ENCODE data around the gene CDK14.

Gene CDK14

GRCh38 chr7:90982228-90982627 is 386.1 kb downstream of the CDK14 start:
- FAIRE-seq (no peak), DNase-seq (ENCODE audit: insufficient read length, low spot score) (no peak)

- DNase-seq (ENCODE audit: insufficient read length, low spot score) (no peak), FAIRE-seq (peak; percentile 44)
These were observed 388.6 kb downstream of the CDK14 start for GRCh38 chr7:90984692-90985091.

- DNase-seq (ENCODE audit: insufficient read length, low spot score) (no peak), FAIRE-seq (no peak)
These were observed 392.4 kb downstream of the CDK14 start for GRCh38 chr7:90988516-90988915.

- FAIRE-seq = no peak
These were observed 393.1 kb downstream of the CDK14 start for GRCh38 chr7:90988996-90989765.

GRCh38 chr7:90994121-90994520 is 398.0 kb downstream of the CDK14 start:
- DNase-seq (ENCODE audit: insufficient read length, low spot score) (no peak), FAIRE-seq (no peak)

More at GRCh38 chr7:90988996-90989765, 393.1 kb downstream of the CDK14 start:
- no peak for DNase-seq (ENCODE audit: insufficient read length, low spot score)

GRCh38 chr7:90994601-90995000 is 398.5 kb downstream of the CDK14 start:
- FAIRE-seq = no peak
- DNase-seq (ENCODE audit: insufficient read length, low spot score) = no peak

- FAIRE-seq (no peak), DNase-seq (ENCODE audit: insufficient read length, low spot score) (no peak)
These were observed 399.9 kb downstream of the CDK14 start for GRCh38 chr7:90995996-90996395.

GRCh38 chr7:90999989-91000979 is 404.2 kb downstream of the CDK14 start:
- DNase-seq (ENCODE audit: insufficient read length, low spot score) = no peak
- no peak for FAIRE-seq

GRCh38 chr7:91005024-91005423 is 408.9 kb downstream of the CDK14 start:
- DNase-seq (ENCODE audit: insufficient read length, low spot score) (no peak), FAIRE-seq (no peak)

GRCh38 chr7:91005841-91006240 is 409.7 kb downstream of the CDK14 start:
- DNase-seq (ENCODE audit: insufficient read length, low spot score) (no peak), FAIRE-seq (no peak)

- DNase-seq (ENCODE audit: insufficient read length, low spot score) = no peak
- FAIRE-seq = no peak
These were observed 411.2 kb downstream of the CDK14 start for GRCh38 chr7:91007371-91007770.

GRCh38 chr7:91013078-91013477 is 417.0 kb downstream of the CDK14 start:
- no peak for DNase-seq (ENCODE audit: insufficient read length, low spot score)
- FAIRE-seq = peak; percentile 62

GRCh38 chr7:91019686-91020385 is 423.7 kb downstream of the CDK14 start:
- DNase-seq (ENCODE audit: insufficient read length, low spot score) = no peak
- FAIRE-seq = no peak

GRCh38 chr7:91020636-91021385 is 424.7 kb downstream of the CDK14 start:
- DNase-seq (ENCODE audit: insufficient read length, low spot score) (no peak), FAIRE-seq (no peak)

- FAIRE-seq = no peak
- DNase-seq (ENCODE audit: insufficient read length, low spot score) = no peak
These were observed 425.8 kb downstream of the CDK14 start for GRCh38 chr7:91021956-91022355.

- DNase-seq (ENCODE audit: insufficient read length, low spot score) = no peak
- no peak for FAIRE-seq
These were observed 429.8 kb downstream of the CDK14 start for GRCh38 chr7:91025906-91026390.

- DNase-seq (ENCODE audit: insufficient read length, low spot score) = no peak
- FAIRE-seq = no peak
These were observed 433.6 kb downstream of the CDK14 start for GRCh38 chr7:91029688-91030087.

GRCh38 chr7:91030680-91031380 is 434.7 kb downstream of the CDK14 start:
- no peak for DNase-seq (ENCODE audit: insufficient read length, low spot score)
- no peak for FAIRE-seq

GRCh38 chr7:91031757-91032156 is 435.6 kb downstream of the CDK14 start:
- FAIRE-seq (peak; percentile 64), DNase-seq (ENCODE audit: insufficient read length, low spot score) (no peak)
